ENCODE results near the gene C9orf152.
"Not testable (repeated sequence)": the region's sequence is repeated elsewhere in the genome, so short reads cannot be mapped to it uniquely, and the experiment has no call there.

Gene C9orf152

GRCh38 chr9:110214090-110214489 lies 6.1 kb upstream of the C9orf152 start:
- no peak for DNase-seq

GRCh38 chr9:110213413-110214044 lies 5.6 kb upstream of the C9orf152 start:
- no peak for DNase-seq

- no peak for DNase-seq
Measured at GRCh38 chr9:110207071-110207641, 803 bp downstream of the C9orf152 start.

- DNase-seq = no peak
Measured at GRCh38 chr9:110206389-110206788, 1.6 kb downstream of the C9orf152 start.

- not testable (repeated sequence) for DNase-seq
Measured at GRCh38 chr9:110205612-110206011, 2.3 kb downstream of the C9orf152 start.

- DNase-seq = no peak
Measured at GRCh38 chr9:110202232-110202631, 5.7 kb downstream of the C9orf152 start.

GRCh38 chr9:110199643-110200042 lies 8.3 kb downstream of the C9orf152 start:
- no peak for DNase-seq

- no peak for DNase-seq
Measured at GRCh38 chr9:110198357-110198756, 9.6 kb downstream of the C9orf152 start.

GRCh38 chr9:110197330-110198187 lies 10.4 kb downstream of the C9orf152 start:
- DNase-seq = no peak

- not testable (repeated sequence) for DNase-seq
Measured at GRCh38 chr9:110196084-110196499, 11.9 kb downstream of the C9orf152 start.

GRCh38 chr9:110192531-110193261 lies 15.3 kb downstream of the C9orf152 start:
- no peak for DNase-seq

GRCh38 chr9:110191615-110192014 lies 16.3 kb downstream of the C9orf152 start:
- DNase-seq = no peak

- DNase-seq = no peak
Measured at GRCh38 chr9:110189559-110190320, 18.2 kb downstream of the C9orf152 start.

- no peak for DNase-seq
Measured at GRCh38 chr9:110188991-110189390, 19.0 kb downstream of the C9orf152 start.

GRCh38 chr9:110188101-110188500 lies 19.9 kb downstream of the C9orf152 start:
- no peak for DNase-seq

GRCh38 chr9:110187126-110187525 lies 20.8 kb downstream of the C9orf152 start:
- DNase-seq = no peak

GRCh38 chr9:110186254-110186653 lies 21.7 kb downstream of the C9orf152 start:
- no peak for DNase-seq

GRCh38 chr9:110185806-110186205 lies 22.2 kb downstream of the C9orf152 start:
- DNase-seq = no peak

- no peak for DNase-seq
Measured at GRCh38 chr9:110183208-110184145, 24.5 kb downstream of the C9orf152 start.

GRCh38 chr9:110180511-110181434 lies 27.2 kb downstream of the C9orf152 start:
- no peak for DNase-seq

Data from SIG-M5 (cell line).